ENCODE measurements around the gene GNB5. TPM values are rescaled to one million over a fixed set of nuclear protein-coding genes. Genes with fewer than 3 reads are reported as not detected.

Gene GNB5
- total and polyA plus RNA-seq, 12 donors = 4.7 to 12.8 (median 7.6) TPM

GRCh38 chr15:52218816-52219215 is 27.6 kb upstream of the GNB5 start:
- no peak overlapping the region for H3K27ac ChIP-seq
- ATAC-seq = no peak

GRCh38 chr15:52218371-52218770 is 27.2 kb upstream of the GNB5 start:
- Histone ChIP-seq H3K27me3 (no peaks in the 10 kb centered on the region), H3K4me3 (no peak overlapping the region), H3K27ac (no peak overlapping the region), H3K36me3 (peaks cover 0 to 31% (median 0%) of the 10 kb centered on the region in 9 donors), H3K4me1 (no peaks in the 10 kb centered on the region), H3K9me3 (no peaks in the 10 kb centered on the region)
- WGBS, 2 donors = 76 to 77% methylated on average over 3 of the region's 3 CpGs
- no peak for ATAC-seq
- intact Hi-C loops (cut with DNase I) = no loop called here
- TF ChIP-seq CTCF (IDR thresholded peaks at IDR 0.05) = no peak
- DNase-seq = no peak

More at GRCh38 chr15:52218816-52219215, 27.6 kb upstream of the GNB5 start:
- Histone ChIP-seq H3K4me3 (no peak overlapping the region), H3K36me3 (peaks cover 0 to 31% (median 0%) of the 10 kb centered on the region in 9 donors), H3K27me3 (no peaks in the 10 kb centered on the region), H3K4me1 (no peaks in the 10 kb centered on the region), H3K9me3 (no peaks in the 10 kb centered on the region)
- intact Hi-C loops (cut with DNase I) = no loop called here
- WGBS, 2 donors = 93% methylated on average over 4 of the region's 4 CpGs
- no peak for TF ChIP-seq CTCF (IDR thresholded peaks at IDR 0.05)
- DNase-seq = no peak

GRCh38 chr15:52217186-52217585 is 26.0 kb upstream of the GNB5 start:
- WGBS, 2 donors = 80 to 85% methylated on average over 10 of the region's 10 CpGs
- DNase-seq = no peak
- no peak for ATAC-seq
- Histone ChIP-seq H3K4me3 (no peak overlapping the region), H3K9me3 (no peaks in the 10 kb centered on the region), H3K27me3 (no peaks in the 10 kb centered on the region), H3K4me1 (no peaks in the 10 kb centered on the region), H3K36me3 (peaks cover 0 to 31% (median 0%) of the 10 kb centered on the region in 9 donors), H3K27ac (no peak overlapping the region)
- peak in 1 of 9 donors; percentile 7 for TF ChIP-seq CTCF (IDR thresholded peaks at IDR 0.05)
- intact Hi-C loops (cut with DNase I) = no loop called here

GRCh38 chr15:52214553-52214952 is 23.4 kb upstream of the GNB5 start:
- no peak for ATAC-seq
- TF ChIP-seq CTCF (IDR thresholded peaks at IDR 0.05) = no peak
- no peak overlapping the region for H3K4me3 ChIP-seq
- WGBS, 2 donors = 91 to 97% methylated on average over 1 of the region's 1 CpG
- intact Hi-C loops (cut with DNase I) = no loop called here
- peaks cover 0 to 33% (median 0%) of the 10 kb centered on the region in 9 donors for H3K36me3 ChIP-seq
- H3K27ac ChIP-seq = no peak overlapping the region
- H3K9me3 ChIP-seq = no peaks in the 10 kb centered on the region
- no peaks in the 10 kb centered on the region for H3K4me1 ChIP-seq
- no peak for DNase-seq
- H3K27me3 ChIP-seq = no peaks in the 10 kb centered on the region

Measured in heart right ventricle (tissue), 16 donors.